ENCODE results near the gene SH3PXD2A.

DNA sequence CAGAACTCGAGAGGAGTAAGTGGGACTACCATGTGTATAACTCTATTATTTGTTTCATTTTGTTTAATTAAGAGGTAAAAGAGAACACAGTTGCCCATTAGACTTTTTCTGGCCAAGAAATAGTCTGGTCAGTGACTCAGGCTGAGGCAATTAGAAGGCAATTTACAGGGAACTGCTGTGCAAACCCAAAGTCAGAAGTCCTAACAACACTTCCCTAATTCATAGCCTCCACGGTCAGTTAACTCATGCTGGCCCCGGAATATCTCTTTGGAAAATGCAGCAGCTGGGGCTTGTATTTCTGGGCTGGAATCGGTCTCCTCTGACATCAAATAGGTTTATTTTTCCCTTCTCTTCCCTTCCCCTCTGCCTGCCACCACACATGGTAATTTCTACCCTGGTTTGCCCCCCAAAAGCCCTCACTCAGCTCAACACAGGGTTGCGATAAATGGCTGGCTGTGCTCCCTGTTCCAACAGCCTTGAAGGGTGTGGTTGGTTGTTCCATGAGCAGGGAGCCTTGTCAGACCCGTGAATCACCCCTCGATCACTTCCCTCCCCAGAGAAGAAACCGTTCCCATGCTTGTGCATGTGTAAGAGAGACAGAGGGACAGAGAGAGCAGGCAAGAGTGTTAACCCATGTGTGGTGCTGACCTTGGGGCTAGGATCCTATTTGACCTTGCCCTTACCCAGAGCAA lies 5.3 kb downstream of the SH3PXD2A start:
- TF ChIP-seq, protein P1, sequence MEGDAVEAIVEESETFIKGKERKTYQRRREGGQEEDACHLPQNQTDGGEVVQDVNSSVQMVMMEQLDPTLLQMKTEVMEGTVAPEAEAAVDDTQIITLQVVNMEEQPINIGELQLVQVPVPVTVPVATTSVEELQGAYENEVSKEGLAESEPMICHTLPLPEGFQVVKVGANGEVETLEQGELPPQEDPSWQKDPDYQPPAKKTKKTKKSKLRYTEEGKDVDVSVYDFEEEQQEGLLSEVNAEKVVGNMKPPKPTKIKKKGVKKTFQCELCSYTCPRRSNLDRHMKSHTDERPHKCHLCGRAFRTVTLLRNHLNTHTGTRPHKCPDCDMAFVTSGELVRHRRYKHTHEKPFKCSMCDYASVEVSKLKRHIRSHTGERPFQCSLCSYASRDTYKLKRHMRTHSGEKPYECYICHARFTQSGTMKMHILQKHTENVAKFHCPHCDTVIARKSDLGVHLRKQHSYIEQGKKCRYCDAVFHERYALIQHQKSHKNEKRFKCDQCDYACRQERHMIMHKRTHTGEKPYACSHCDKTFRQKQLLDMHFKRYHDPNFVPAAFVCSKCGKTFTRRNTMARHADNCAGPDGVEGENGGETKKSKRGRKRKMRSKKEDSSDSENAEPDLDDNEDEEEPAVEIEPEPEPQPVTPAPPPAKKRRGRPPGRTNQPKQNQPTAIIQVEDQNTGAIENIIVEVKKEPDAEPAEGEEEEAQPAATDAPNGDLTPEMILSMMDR (IDR thresholded peaks at IDR 0.05; ENCODE audit: insufficient read depth, low read depth, low read length), result no peak
- TF ChIP-seq EZH2 (IDR thresholded peaks at IDR 0.05; ENCODE audit: insufficient read depth, low read length), result no peak
